H1 (cell line): ENCODE measurements around the gene SNRNP70. TPM values are rescaled to one million over a fixed set of nuclear protein-coding genes. Genes with fewer than 3 reads are reported as not detected.

ENCODE experiments used
- CTCF ChIA-PET: fragments of 300-600 bp; sonication (Branson Sonifier 250); formaldehyde crosslinking; loops from one replicate; lab custom pipeline; 2021; ENCODE audit not compliant: partially characterized antibody; lab: Charles Lee
- POLR2A ChIA-PET: fragments of 300-600 bp; sonication (Branson Sonifier 250); formaldehyde crosslinking; loops from one replicate; lab custom pipeline; 2021; ENCODE audit warnings: inconsistent platforms; ENCODE audit not compliant: partially characterized antibody; lab: Charles Lee
- DNase-seq, 2 experiments: peaks; one replicate each; pipeline versions ENCODE4 v3.0.0 to v3.0.0-alpha.2; 2010 to 2022; ENCODE audit warnings: low spot score in 2 of 2, low read depth in 1 of 2, mixed read lengths in 1 of 2
- FAIRE-seq: peaks from 2 replicates; lab custom pipeline; 2011; peaks lifted over from hg19 to GRCh38; lab: Jason Lieb, UNC
- H2AFZ ChIP-seq: 2 replicates; pipeline ENCODE4 v1.8.1; 2012; ENCODE audit warnings: low read length, inconsistent platforms
- H2AK5ac ChIP-seq: 2 replicates; pipeline ENCODE4 v1.6.1; 2013; ENCODE audit warnings: low read depth, low read length
- H2BK120ac ChIP-seq: replicated peaks from 2 replicates; pipeline ENCODE3; 2013; ENCODE audit warnings: low read depth, low read length, inconsistent platforms
- H2BK12ac ChIP-seq: 2 replicates; pipeline ENCODE4 v1.6.1; 2013; ENCODE audit warnings: low read depth, low read length
- H2BK15ac ChIP-seq: 2 replicates; pipeline ENCODE4 v1.6.1; 2013; ENCODE audit warnings: low read length
- H2BK20ac ChIP-seq: 2 replicates; pipeline ENCODE4 v1.6.1; 2013; ENCODE audit warnings: low read length
- H2BK5ac ChIP-seq: 2 replicates; pipeline ENCODE4 v1.6.1; 2013; ENCODE audit warnings: low read depth, low read length
- H3K14ac ChIP-seq: 2 replicates; pipeline ENCODE4 v1.6.1; 2013; ENCODE audit warnings: inconsistent platforms; ENCODE audit not compliant: insufficient read length
- H3K18ac ChIP-seq: 2 replicates; pipeline ENCODE4 v1.6.1; 2013; ENCODE audit warnings: low read length; ENCODE audit errors: extremely low read depth
- H3K23ac ChIP-seq: 2 replicates; pipeline ENCODE4 v1.6.1; 2013; ENCODE audit warnings: inconsistent platforms; ENCODE audit not compliant: insufficient read length
- H3K23me2 ChIP-seq: 2 replicates; pipeline ENCODE4 v1.6.1; 2013; ENCODE audit warnings: low read depth, low read length
- H3K27ac ChIP-seq: 2 replicates; pipeline ENCODE4 v1.6.1; 2011; ENCODE audit warnings: low read depth, low read length, inconsistent platforms
- H3K27me3 ChIP-seq, 4 experiments: replicated peaks in 1 of 4; 1 replicate in 1 of 4; 2 replicates in 3 of 4; pipeline versions ENCODE4 v1.6.1 to v1.8.1; 2011 to 2013; ENCODE audit warnings: low read length in 3 of 4, mild to moderate bottlenecking in 3 of 4, inconsistent platforms in 2 of 4, mixed read lengths in 2 of 4, moderate library complexity in 1 of 4; ENCODE audit not compliant: control insufficient read depth in 3 of 4, insufficient read depth in 3 of 4; ENCODE audit errors: extremely low read depth in 1 of 4
- H3K36me3 ChIP-seq, 4 experiments: 2 replicates each; pipeline versions ENCODE4 v1.6.1 to v1.8.1; 2011 to 2013; ENCODE audit warnings: mild to moderate bottlenecking in 4 of 4, low read length in 3 of 4, moderate library complexity in 2 of 4, control low read depth in 1 of 4, inconsistent platforms in 1 of 4; ENCODE audit not compliant: insufficient read depth in 4 of 4, control insufficient read depth in 2 of 4
- H3K4ac ChIP-seq: replicated peaks from 2 replicates; pipeline ENCODE3; 2013; ENCODE audit warnings: low read length, low read depth, mixed read lengths, inconsistent platforms; ENCODE audit not compliant: insufficient read length
- H3K4me1 ChIP-seq, 4 experiments: replicated peaks in 1 of 4; 1 replicate in 1 of 4; 2 replicates in 3 of 4; pipeline versions ENCODE4 v1.6.1 to v1.8.1; 2011 to 2013; ENCODE audit warnings: low read length in 3 of 4, inconsistent platforms in 2 of 4, mixed read lengths in 1 of 4; ENCODE audit not compliant: insufficient read depth in 4 of 4, control insufficient read depth in 3 of 4
- H3K4me2 ChIP-seq, 2 experiments: 2 replicates each; pipeline versions ENCODE4 v1.6.1 to v1.8.1; 2011 to 2013; ENCODE audit warnings: low read depth in 2 of 2, low read length in 2 of 2, control low read depth in 1 of 2, inconsistent platforms in 1 of 2, mild to moderate bottlenecking in 1 of 2; ENCODE audit not compliant: insufficient read depth in 1 of 2
- H3K4me3 ChIP-seq, 4 experiments: fragments of 200-600, 300-600 bp in 1 of 4; sonication (generic), shearing (Covaris generic), sonication (Bioruptor Twin) in 1 of 4; 2 replicates each; pipeline versions ENCODE4 v1.5.1 to v1.8.1; 2011 to 2016; ENCODE audit warnings: low read length in 4 of 4, low read depth in 3 of 4, control low read depth in 2 of 4, inconsistent platforms in 2 of 4, mild to moderate bottlenecking in 2 of 4, mixed read lengths in 1 of 4, moderate library complexity in 1 of 4; ENCODE audit not compliant: insufficient read depth in 2 of 4; ENCODE audit errors: extremely low read depth in 1 of 4
- H3K56ac ChIP-seq: replicated peaks from 2 replicates; pipeline ENCODE3; 2013; ENCODE audit warnings: low read depth, mild to moderate bottlenecking, mixed read lengths, low read length, inconsistent platforms; ENCODE audit not compliant: insufficient read length
- H3K79me1 ChIP-seq: 2 replicates; pipeline ENCODE4 v1.6.1; 2013; ENCODE audit warnings: low read depth, low read length, control low read depth
- H3K79me2 ChIP-seq, 2 experiments: 2 replicates each; pipeline versions ENCODE4 v1.6.1 to v1.8.1; 2012 to 2013; ENCODE audit warnings: low read length in 2 of 2, mild to moderate bottlenecking in 2 of 2, inconsistent platforms in 1 of 2; ENCODE audit not compliant: insufficient read depth in 2 of 2, control insufficient read depth in 1 of 2
- H3K9ac ChIP-seq, 4 experiments: replicated peaks in 1 of 4; 1 replicate in 1 of 4; 2 replicates in 3 of 4; pipeline versions ENCODE4 v1.6.1 to v1.8.1; 2011 to 2013; ENCODE audit warnings: low read depth in 3 of 4, low read length in 3 of 4, control low read depth in 2 of 4, mild to moderate bottlenecking in 2 of 4, moderate library complexity in 2 of 4, inconsistent platforms in 1 of 4; ENCODE audit errors: extremely low read depth in 1 of 4
- H3K9me3 ChIP-seq, 2 experiments: 2 replicates each; pipeline versions ENCODE4 v1.6.1 to v1.8.1; 2012 to 2013; ENCODE audit warnings: mild to moderate bottlenecking in 2 of 2, moderate library complexity in 2 of 2, control low read depth in 1 of 2, inconsistent platforms in 1 of 2, low read depth in 1 of 2, low read length in 1 of 2, mixed read lengths in 1 of 2; ENCODE audit not compliant: insufficient read depth in 2 of 2
- H4K20me1 ChIP-seq, 2 experiments: replicated peaks in 1 of 2; 2 replicates each; pipeline versions ENCODE3 to v1.8.1; 2011 to 2013; ENCODE audit warnings: inconsistent platforms in 2 of 2, low read length in 2 of 2, mild to moderate bottlenecking in 1 of 2; ENCODE audit not compliant: insufficient read depth in 2 of 2, control insufficient read depth in 1 of 2
- H4K5ac ChIP-seq: 2 replicates; pipeline ENCODE4 v1.6.1; 2013; ENCODE audit warnings: low read length, low read depth, mixed read lengths, inconsistent platforms; ENCODE audit not compliant: insufficient read length
- H4K8ac ChIP-seq: 2 replicates; pipeline ENCODE4 v1.8.0; 2013; ENCODE audit warnings: mild to moderate bottlenecking, moderate library complexity, low read length, inconsistent platforms; ENCODE audit not compliant: insufficient read depth; ENCODE audit errors: extremely low read depth
- H4K91ac ChIP-seq: replicated peaks from 2 replicates; pipeline ENCODE3; 2013; ENCODE audit warnings: low read length, mixed read lengths, inconsistent platforms; ENCODE audit not compliant: insufficient read length
- CHD1 ChIP-seq: IDR thresholded peaks from 2 replicates; pipeline ENCODE4 v1.6.1; 2012; ENCODE audit warnings: low read depth, low read length, improper control_type of control experiment
- EGR1 ChIP-seq: IDR thresholded peaks from 2 replicates; pipeline ENCODE4 v1.6.1; 2011; ENCODE audit warnings: low read depth, low read length, borderline replicate concordance
- JUN ChIP-seq: IDR thresholded peaks from 2 replicates; pipeline ENCODE4 v1.6.1; 2011; ENCODE audit warnings: low read depth, mild to moderate bottlenecking, improper control_type of control experiment, low read length
- NRF1 ChIP-seq: IDR thresholded peaks from 2 replicates; pipeline ENCODE4 v1.6.1; 2011; ENCODE audit warnings: mild to moderate bottlenecking, low read depth, low read length, improper control_type of control experiment
- RXRA ChIP-seq: IDR thresholded peaks from 2 replicates; pipeline ENCODE4 v1.6.1; 2011; ENCODE audit warnings: low read depth, mild to moderate bottlenecking, low read length, moderate library complexity; ENCODE audit not compliant: insufficient read depth
- SIX5 ChIP-seq: IDR thresholded peaks from 2 replicates; pipeline ENCODE4 v1.6.1; 2011; ENCODE audit warnings: mild to moderate bottlenecking, low read depth, low read length
- SP4 ChIP-seq: IDR thresholded peaks from 2 replicates; pipeline ENCODE4 v1.6.1; 2012; ENCODE audit warnings: low read length, inconsistent platforms
- WGBS, 2 experiments: shearing (Covaris generic) in 1 of 2; methylation state at CpG; one replicate each; pipeline versions ENCODE4 v1.1.6 to v1.1.7; 2013 to 2015; ENCODE audit warnings: low lambda C conversion rate in 2 of 2, mixed read lengths in 2 of 2, inconsistent platforms in 1 of 2, low coverage in 1 of 2, missing lambda C conversion rate in 1 of 2; ENCODE audit not compliant: insufficient replicate concordance in 2 of 2, insufficient coverage in 1 of 2, insufficient read length in 1 of 2; ENCODE audit errors: extremely low coverage in 1 of 2, missing lambda C conversion rate in 1 of 2; 5-methylcytosine and 5-hydroxymethylcytosine counted together
- polyA plus RNA-seq, 7 experiments: library from polyadenylated mRNA; depleted of rRNA in 3 of 7; stranded (reverse) in 5 of 7; unstranded in 2 of 7; fragments of >200 nt in 5 of 7; fragments of 200-250 nt in 2 of 7; gene quantifications; 1 replicate in 5 of 7; 2 replicates in 1 of 7; 4 replicates in 1 of 7; pipeline versions ENCODE4 v1.2.1 to v1.2.3, GENCODE V29; 2011 to 2013; ENCODE audit warnings: missing spikeins in 2 of 7, mixed read lengths in 2 of 7
- total RNA-seq: library from RNA; stranded (reverse); fragmentation: NEBNext Ultra II Directional; extraction: Animal tissue kit (Norgen Biotek cat#: 25700); gene quantifications from 2 replicates; pipeline ENCODE4 v1.2.1, GENCODE V29; 2021

SNRNP70 gene
- total and polyA plus RNA-seq, 2 of the 8 experiments (the other 6 are each of a cell fraction or from before 2014, with no cell fraction given), result 231 to 235 TPM

GRCh38 chr19:49133621-49134454 is 48.6 kb downstream of the SNRNP70 start:
- no peak for FAIRE-seq
- CTCF ChIA-PET, result interaction anchor here (0.7 to 9.7 kb wide), 10 partner anchors 10 to 92 kb away, joined by 3 to 99 read pairs (median 3); no protein-coding TSS in a partner anchor

More at GRCh38 chr19:49133621-49134454, 48.6 kb downstream of the SNRNP70 start:
- peaks cover 4 to 14% (median 6%) of the 10 kb centered on the region in 4 experiments; a peak in 6 of 7 replicates for H3K4me1 ChIP-seq
- no peak overlapping the region for H3K9ac ChIP-seq
- no peak overlapping the region for H2BK15ac ChIP-seq
- no peak overlapping the region for H3K27ac ChIP-seq
- peak in 1 of 2 experiments; percentile 90 for DNase-seq
- no peak overlapping the region for H2BK12ac ChIP-seq
- peak overlapping the region; percentile 86 for H4K5ac ChIP-seq
- TF ChIP-seq JUN (no peak), SIX5 (no peak), RXRA (no peak), NRF1 (no peak), CHD1 (no peak), EGR1 (peak; percentile 83; the same call in 1 of the 2 replicates), SP4 (0 out of 2 replicates have a peak, but pooled peaks have one; percentile 60)
- H2BK20ac ChIP-seq, result no peak overlapping the region
- no peak overlapping the region for H2BK120ac ChIP-seq
- H3K4me3 ChIP-seq, result peak overlapping the region in 3 of 4 experiments; percentile 21 to 55 (median 27); a peak in 4 of 8 replicates
- peaks cover 0 to 3% of the 10 kb centered on the region in 2 experiments for H4K20me1 ChIP-seq
- H3K79me1 ChIP-seq, result no peaks in the 10 kb centered on the region
- POLR2A ChIA-PET, result interaction anchor here (1.2 to 5.8 kb wide), 6 partner anchors 12 to 29 kb away, joined by 3 to 47 read pairs (median 6); partner anchors contain the start of gene PPFIA3
- H3K79me2 ChIP-seq, result no peaks in the 10 kb centered on the region
- H3K56ac ChIP-seq, result no peak overlapping the region
- H3K23ac ChIP-seq, result no peak overlapping the region
- peaks cover 6% of the 10 kb centered on the region for H3K23me2 ChIP-seq
- H3K36me3 ChIP-seq, result peaks cover 0 to 8% (median 2%) of the 10 kb centered on the region in 4 experiments; a peak in 2 of 8 replicates
- H2BK5ac ChIP-seq, result peak overlapping the region; percentile 49; the same call in 1 of the 2 replicates
- peak overlapping the region; percentile 69 for H3K4ac ChIP-seq
- H2AK5ac ChIP-seq, result no peak overlapping the region
- H4K8ac ChIP-seq, result peak overlapping the region; percentile 43; the same call in 1 of the 2 replicates
- H3K14ac ChIP-seq, result no peak overlapping the region
- WGBS, 2 experiments, result 74% methylated on average over 23 of the region's 42 CpGs; no CpG with 5 or more reads in 1 of the 2 experiments
- no peak overlapping the region for H4K91ac ChIP-seq
- no peak overlapping the region; the same call in 1 of the 2 replicates for H3K18ac ChIP-seq
- H2AFZ ChIP-seq, result no peak overlapping the region
- no peaks in the 10 kb centered on the region for H3K27me3 ChIP-seq
- H3K4me2 ChIP-seq, result peak overlapping the region; percentile 61 to 62
- H3K9me3 ChIP-seq, result no peaks in the 10 kb centered on the region
